GM23338 (cell line): Measurements from ENCODE around the gene ERC1. TPM values are rescaled to one million over a fixed set of nuclear protein-coding genes. Genes with fewer than 3 reads are reported as not detected.

Experiments used
- JUNB ChIP-seq: IDR thresholded peaks from one replicate; pipeline ENCODE4 v1.6.1; 2016; ENCODE audit warnings: antibody characterized with exemption; ENCODE audit not compliant: unreplicated experiment
- NANOG ChIP-seq: IDR thresholded peaks from 2 replicates; pipeline ENCODE4 v1.6.1; 2016; ENCODE audit warnings: antibody characterized with exemption, borderline replicate concordance
- REST ChIP-seq: IDR thresholded peaks from one replicate; pipeline ENCODE4 v1.6.1; 2018; ENCODE audit warnings: antibody characterized with exemption; ENCODE audit not compliant: unreplicated experiment
- ZNF114 ChIP-seq: fragments of 250-450 bp; sonication (Bioruptor Pico); IDR thresholded peaks from 2 replicates; pipeline ENCODE4 v1.5.0; 2020; ENCODE audit warnings: mild to moderate bottlenecking, moderate library complexity
- ZNF462 ChIP-seq: fragments of 250-450 bp; sonication (Bioruptor Pico); IDR thresholded peaks from 2 replicates; pipeline ENCODE4 v1.5.0; 2020; ENCODE audit warnings: mild to moderate bottlenecking, moderate library complexity
- polyA plus RNA-seq: library from polyadenylated mRNA; unstranded; fragments of >200 nt; fragmentation: Nextera tagmentation; extraction: Ambion mirVana; gene quantifications from 2 replicates; pipeline ENCODE4 v1.2.1, GENCODE V29; 2016
- total RNA-seq: library from RNA; depleted of rRNA; stranded (reverse); fragments of >200 nt; shearing (Covaris generic); gene quantifications from 2 replicates; pipeline ENCODE4 v1.2.3, GENCODE V29; 2014

The ERC1 gene
- total and polyA plus RNA-seq, 2 experiments from 2014 or later: 28.1 to 35.3 TPM

GRCh38 chr12:1170411-1170810, 179.4 kb downstream of the ERC1 start (continued):
- TF ChIP-seq ZNF462 (CRISPR knock-in tag) (no peak), ZNF114 (CRISPR knock-in tag) (no peak), NANOG (no peak), REST (no peak), JUNB (no peak)
